PFSK-1 (cell line): ENCODE results near the gene CAPZA2.

Source experiments
- FOXP2 ChIP-seq: optimal IDR thresholded peaks from 2 replicates; pipeline ENCODE3; 2011; ENCODE audit warnings: borderline replicate concordance, control low read depth, inconsistent platforms; ENCODE audit not compliant: insufficient read depth; ENCODE audit errors: extremely low read length, extremely low read depth
- POLR2AphosphoS5 ChIP-seq: IDR thresholded peaks from 2 replicates; pipeline ENCODE4 v1.6.1; 2012; ENCODE audit warnings: low read depth, mild to moderate bottlenecking, control low read depth, low read length, moderate library complexity
- REST ChIP-seq, 2 experiments: IDR thresholded peaks; 2 replicates each; pipeline versions ENCODE4 v1.6.1 to v1.8.0; 2011 to 2012; ENCODE audit warnings: low read depth in 2 of 2, low read length in 2 of 2, control low read depth in 1 of 2, inconsistent platforms in 1 of 2, mild to moderate bottlenecking in 1 of 2, moderate library complexity in 1 of 2; ENCODE audit not compliant: insufficient read depth in 1 of 2
- SIN3A ChIP-seq: IDR thresholded peaks from 2 replicates; pipeline ENCODE4 v1.6.1; 2012; ENCODE audit warnings: mild to moderate bottlenecking, low read length, moderate library complexity, borderline replicate concordance; ENCODE audit not compliant: insufficient read depth
- TAF1 ChIP-seq: IDR thresholded peaks from 2 replicates; pipeline ENCODE4 v1.6.1; 2012; ENCODE audit warnings: low read length, control low read depth, borderline replicate concordance; ENCODE audit not compliant: insufficient read depth

The CAPZA2 gene

DNA sequence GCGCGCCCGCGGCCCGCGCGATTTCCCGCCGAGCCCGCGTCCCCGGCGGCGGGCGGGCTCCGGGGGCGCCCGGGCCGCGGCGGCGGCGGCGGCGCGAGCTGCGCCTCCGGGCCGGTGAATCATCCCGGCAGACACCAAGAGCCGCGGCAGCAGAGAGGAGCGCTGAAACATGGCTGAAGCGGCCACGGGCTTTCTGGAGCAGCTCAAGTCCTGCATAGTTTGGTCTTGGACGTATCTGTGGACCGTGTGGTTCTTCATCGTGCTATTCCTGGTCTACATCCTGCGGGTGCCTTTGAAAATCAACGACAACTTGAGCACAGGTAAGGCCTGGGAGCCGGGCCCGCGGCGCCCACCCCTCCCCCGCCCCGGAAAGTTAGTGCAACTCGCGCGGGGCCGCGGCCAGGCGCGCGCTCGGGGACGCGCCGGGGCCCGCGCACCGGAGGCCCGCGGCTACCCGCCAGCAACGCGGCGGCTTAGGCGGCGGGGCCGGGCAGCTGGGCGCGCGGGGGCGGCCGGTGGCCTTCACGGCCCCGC lies 91.1 kb downstream of the CAPZA2 start, which contains the start of gene ST7:
Gene ST7 (plus strand): TSS at position 130 of the 534 bp plus-strand sequence. CDS start 40 bp downstream, at position 170.
- TF ChIP-seq FOXP2 (no peak), REST (IDR thresholded peaks at IDR 0.05; ENCODE audit: insufficient read depth in 1 of 2, low read depth in 2 of 2, low read length in 2 of 2) (peak in 1 of 2 experiments; percentile 34; a peak in 1 of 4 replicates)

DNA sequence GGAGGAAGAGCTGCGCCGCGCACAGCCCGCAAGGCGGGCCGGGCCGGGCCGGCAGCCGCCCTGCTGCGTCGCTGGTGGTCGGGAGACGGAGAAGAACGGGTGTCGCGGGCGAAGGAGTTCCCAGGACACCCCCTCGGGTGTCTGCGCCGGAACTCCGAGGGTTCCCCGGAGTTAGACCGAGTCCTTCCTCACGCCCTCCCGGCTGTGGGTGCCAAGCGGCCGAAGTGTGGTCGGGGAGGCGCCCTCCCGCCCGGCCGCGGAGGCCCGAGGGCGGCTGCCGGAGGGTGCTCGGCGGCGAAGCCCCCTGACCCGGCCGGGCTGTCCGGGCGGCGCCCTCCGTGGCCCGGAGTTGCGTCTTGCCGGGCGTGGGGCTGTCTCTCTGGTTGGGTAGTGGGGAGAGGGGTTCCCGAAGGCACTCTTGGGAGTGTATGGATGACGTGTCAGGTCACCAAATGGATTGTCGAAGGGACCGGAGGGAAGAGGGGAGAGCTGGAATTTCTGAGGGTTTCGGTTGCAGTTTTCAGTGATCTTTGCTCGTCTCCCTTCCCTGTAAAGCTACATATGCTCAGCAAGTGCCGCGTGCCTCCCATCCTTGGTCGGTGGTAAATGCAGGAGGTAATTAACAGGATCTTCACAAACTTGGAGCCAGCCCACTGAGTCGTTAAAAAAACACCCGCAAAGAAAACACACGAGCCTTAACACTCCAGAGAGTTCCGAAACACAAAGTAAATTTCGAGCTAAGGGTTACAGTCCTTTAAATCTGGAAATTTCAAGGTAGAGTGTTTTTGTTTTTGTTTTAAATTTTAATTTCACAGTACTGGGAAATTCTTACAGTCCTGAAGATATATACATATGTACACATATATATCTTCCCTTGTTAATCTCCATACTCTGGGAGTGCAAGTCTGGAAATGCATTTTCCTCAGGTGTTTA lies 91.8 kb downstream of the CAPZA2 start:
- TF ChIP-seq POLR2AphosphoS5 (no peak), TAF1 (no peak), FOXP2 (no peak), REST (IDR thresholded peaks at IDR 0.05; ENCODE audit: insufficient read depth in 1 of 2, low read depth in 2 of 2, low read length in 2 of 2) (no peak), SIN3A (no peak)

DNA sequence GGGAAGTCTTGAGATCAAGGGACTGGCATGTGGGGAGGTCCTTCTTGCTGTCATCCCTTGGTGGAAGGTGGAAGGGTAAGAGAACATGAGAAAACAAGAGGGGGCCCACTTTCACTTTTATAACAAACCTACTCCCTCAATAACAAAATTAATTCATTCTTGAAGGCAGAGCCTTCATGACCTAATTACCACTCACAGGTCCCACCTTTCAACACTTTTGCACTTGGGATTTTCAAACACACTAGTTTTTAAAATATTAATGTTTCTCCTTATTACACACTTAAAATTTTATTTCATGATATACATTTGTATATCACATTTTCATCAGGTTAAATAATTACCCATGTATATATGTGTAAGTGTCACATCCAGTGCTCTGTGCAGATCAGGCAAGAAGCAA lies 93.0 kb downstream of the CAPZA2 start:
- TF ChIP-seq REST (IDR thresholded peaks at IDR 0.05; ENCODE audit: insufficient read depth in 1 of 2, low read depth in 2 of 2, low read length in 2 of 2): no peak

DNA sequence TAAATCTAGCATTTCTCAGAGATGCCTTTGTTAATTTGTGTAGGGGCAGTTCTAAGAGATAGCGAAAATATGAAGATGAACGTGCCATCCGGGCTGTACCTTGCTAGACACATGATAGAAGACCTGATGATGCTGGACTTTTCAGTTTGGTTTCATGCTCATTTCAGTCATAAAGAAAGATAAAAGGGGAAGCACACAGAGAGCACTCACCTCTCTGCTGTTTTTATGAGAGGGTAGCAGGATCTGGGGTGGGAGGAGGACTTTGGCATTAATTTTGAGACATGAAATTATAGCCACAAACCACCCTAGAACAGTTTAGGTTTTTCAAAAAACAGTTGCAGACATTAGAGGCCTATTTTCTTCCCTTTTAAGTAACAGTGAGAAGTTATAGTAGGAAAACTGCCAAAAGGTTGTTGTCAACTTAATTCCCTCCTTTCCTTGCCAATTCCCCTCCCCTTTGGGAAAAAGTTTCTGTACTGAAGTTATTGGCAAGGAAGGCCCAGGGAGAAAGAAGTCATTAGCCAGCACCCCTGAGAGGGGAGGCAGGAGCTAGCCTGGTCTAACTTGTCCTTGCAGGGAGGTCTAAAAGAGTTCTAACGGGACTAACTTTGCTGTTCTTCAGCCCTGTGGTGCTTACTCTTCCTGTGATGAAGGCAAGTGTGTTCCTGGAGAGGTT lies 93.6 kb downstream of the CAPZA2 start:
- TF ChIP-seq FOXP2 (no peak), REST (IDR thresholded peaks at IDR 0.05; ENCODE audit: insufficient read depth in 1 of 2, low read depth in 2 of 2, low read length in 2 of 2) (no peak), POLR2AphosphoS5 (no peak), TAF1 (no peak), SIN3A (no peak)

DNA sequence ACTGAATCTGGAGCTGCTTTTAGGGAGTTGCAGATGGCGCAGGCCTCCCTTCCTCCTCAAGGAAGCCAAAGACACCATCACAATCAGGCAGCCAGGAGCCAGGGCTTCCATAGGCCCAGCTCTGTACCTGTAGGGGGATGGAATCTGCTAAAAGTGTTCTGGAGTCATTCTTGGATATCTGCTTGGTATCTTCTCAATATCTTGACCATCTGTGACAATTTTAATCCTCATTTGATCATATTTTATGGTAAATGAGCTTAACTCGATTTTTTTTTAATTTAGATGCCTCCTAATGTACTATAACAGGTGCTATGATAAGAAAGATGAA lies 94.1 kb downstream of the CAPZA2 start:
- TF ChIP-seq SIN3A: no peak
- no peak for TF ChIP-seq FOXP2
- no peak for TF ChIP-seq POLR2AphosphoS5
- TF ChIP-seq TAF1: no peak
- no peak for TF ChIP-seq REST (IDR thresholded peaks at IDR 0.05; ENCODE audit: insufficient read depth in 1 of 2, low read depth in 2 of 2, low read length in 2 of 2)
